ENCODE measurements around the gene DRD3.

The DRD3 gene

DNA sequence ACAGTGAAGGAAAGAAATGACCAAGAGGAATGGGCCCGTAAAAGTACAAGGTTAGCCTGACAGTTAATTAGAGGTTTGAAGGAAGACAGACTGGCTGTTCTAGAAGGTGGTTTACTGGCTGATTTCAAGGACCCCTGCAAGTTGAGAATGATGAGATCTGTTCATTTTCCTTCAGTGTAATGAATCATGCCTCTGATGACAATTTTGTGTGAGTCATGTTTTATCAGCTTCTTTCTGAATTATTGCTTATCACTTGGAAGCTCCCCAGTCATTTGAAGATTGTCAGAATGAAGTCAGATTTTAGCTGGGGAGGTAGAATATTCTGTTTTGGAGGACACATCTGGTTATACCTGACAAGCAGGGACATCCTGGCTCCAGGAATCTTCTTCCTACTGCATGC, 50.6 kb downstream of the DRD3 start:
- no peak for DNase-seq

DNA sequence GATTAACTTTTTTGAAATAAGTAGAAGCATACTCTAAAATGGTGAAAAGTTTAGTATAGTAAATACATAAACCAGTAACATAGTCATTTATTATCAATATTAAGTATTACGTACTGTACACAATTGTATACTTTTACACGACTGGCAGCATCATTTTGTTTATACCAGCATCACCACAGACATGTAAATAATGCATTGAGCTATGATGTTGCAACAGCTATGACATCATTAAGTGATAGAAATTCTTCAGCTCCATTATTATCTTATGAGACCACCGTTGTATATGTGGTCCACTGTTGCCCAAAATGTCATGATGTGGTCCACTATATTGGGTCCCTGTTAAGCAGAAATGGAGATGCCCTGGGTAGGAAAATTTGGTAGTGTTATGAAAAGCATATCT, 51.3 kb downstream of the DRD3 start:
- in situ Hi-C loops (cut with MboI; ENCODE audit: low pct_unique_long_range_greater_than_20kb, low sequenced_read_pairs), result no loop called here
- DNase-seq, result no peak

More for the DNA sequence above, 50.6 kb downstream of the DRD3 start:
- in situ Hi-C loops (cut with MboI; ENCODE audit: low pct_unique_long_range_greater_than_20kb, low sequenced_read_pairs), result no loop called here

DNA sequence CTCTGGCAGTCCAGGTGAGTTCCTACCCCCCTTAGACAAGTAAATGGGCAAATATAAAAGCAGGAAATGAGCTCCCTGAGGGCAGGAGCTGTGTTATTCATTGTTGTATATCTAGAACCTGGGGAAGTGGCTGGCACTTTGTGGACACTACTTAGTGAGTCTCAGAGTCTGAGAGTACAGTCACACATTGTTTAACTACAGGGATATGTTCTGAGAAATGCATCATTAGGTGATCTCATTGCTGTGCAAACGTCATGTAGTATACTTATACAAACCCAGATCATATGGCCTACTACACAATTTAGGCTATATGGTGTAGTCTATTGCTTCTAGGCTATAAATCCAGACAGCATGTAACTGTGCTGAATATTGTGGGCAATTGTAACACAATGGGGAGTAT, 52.4 kb downstream of the DRD3 start:
- in situ Hi-C loops (cut with MboI; ENCODE audit: low pct_unique_long_range_greater_than_20kb, low sequenced_read_pairs), result no loop called here

DNA sequence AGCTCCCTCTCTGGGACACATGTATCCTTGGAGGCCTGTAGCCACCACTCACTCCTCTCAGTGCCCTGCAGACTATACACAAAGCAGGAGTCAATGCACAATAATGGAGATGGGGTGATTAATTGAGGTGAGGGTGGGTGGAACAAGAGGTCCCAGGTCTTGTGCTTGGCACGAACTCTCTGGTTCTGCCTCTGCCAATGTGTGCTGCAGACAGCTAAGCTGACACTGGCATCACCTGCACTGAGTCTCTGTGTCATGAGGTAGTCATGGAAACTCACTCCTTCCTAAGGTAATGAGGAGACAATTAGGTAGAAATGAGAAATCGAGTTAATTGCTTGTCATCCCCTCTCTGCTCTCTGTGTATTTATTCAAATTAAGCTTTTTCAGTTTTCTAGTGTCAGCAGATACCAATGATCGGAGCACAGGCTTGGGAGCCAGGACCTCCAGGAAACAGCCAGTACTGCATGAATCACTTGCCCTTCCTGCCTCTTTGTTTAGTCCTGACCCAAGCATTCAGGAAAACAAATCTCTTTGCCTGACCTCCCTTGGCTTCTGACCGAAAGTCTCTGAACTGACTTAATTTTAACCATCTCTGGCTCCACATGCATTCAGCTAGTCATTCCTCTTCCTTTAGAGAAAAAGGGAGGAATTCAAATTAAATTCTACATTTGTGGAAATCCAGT, 56.7 kb downstream of the DRD3 start:
- DNase-seq, result no peak
- in situ Hi-C loops (cut with MboI; ENCODE audit: low pct_unique_long_range_greater_than_20kb, low sequenced_read_pairs), result no loop called here

More for the DNA sequence above, 52.4 kb downstream of the DRD3 start:
- no peak for DNase-seq

DNA sequence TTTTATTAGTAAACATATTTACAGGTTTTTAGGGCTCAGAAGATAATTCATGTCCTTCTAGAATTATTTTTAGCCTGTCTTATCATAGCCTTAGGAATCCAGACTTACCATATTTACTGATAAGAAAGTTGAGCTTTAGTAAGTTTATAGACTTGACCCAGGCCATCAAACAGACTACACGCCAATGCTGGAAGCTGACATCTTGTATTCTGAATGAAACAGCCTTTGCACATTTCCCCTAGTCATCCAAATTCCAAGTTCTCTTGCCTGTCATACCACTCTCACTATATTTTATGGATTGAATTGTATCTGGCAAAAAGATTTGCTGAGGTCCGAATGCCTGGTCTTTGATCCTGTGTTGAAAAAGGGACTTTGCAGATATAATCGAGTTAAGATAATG, 58.6 kb downstream of the DRD3 start:
- no peak for DNase-seq
- in situ Hi-C loops (cut with MboI; ENCODE audit: low pct_unique_long_range_greater_than_20kb, low sequenced_read_pairs), result no loop called here

DNA sequence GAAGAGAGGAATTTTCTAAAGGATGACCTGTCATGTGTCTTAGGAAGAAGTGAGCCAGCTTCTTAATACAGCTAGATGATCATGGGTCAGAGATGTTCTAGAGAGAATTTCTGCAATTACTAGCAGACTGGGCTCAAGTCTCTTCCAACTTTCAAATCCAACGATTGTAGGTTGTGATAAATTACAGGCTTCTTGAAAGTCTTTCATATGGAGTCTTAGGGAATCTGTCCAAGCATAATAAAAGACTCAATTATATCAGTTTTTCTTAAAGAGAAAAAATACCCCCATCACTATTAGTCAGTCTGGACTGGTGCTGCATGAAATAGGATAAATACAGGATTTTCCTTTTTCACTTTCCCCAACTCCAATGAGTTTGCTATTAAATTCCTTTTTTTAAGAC, 59.1 kb downstream of the DRD3 start:
- no peak for DNase-seq
- in situ Hi-C loops (cut with MboI; ENCODE audit: low pct_unique_long_range_greater_than_20kb, low sequenced_read_pairs), result no loop called here

DNA sequence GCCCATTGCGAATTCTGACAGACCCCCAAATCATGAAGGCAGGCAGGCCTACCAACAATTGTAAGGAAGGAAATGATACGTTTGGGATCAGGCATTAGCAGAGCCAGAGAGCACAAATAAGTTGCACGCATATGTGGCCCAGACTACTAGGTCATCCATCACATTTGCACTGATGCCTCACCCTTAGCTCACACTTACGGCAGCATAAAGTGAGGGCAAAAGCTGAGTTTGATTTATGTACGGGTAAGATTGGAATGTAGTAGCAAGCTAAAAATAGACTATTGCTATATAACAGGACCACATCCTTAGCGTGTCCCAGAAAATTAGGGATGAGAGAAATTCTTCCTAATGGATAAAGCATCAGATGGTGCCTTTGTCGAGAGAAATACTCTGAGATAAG, 63.7 kb downstream of the DRD3 start:
- DNase-seq, result no peak
- in situ Hi-C loops (cut with MboI; ENCODE audit: low pct_unique_long_range_greater_than_20kb, low sequenced_read_pairs), result no loop called here

DNA sequence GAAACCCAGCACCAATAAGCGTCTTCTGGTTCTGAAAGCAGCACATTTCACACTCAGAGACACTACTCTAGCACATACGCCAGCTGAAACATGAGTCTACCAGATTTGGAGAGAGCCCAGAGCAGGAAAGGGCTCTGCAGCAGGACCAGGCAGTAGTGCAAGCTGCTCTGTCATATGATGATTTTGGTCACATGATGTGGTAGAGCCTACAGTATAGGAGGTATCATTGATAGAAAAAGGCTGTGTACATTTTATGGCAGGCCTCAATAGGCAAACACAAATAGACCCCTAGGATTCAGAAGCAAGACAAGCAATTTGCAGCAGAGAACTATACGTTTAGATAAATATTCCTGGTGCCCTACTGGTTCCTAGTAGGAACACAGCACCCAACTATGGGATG, 64.1 kb downstream of the DRD3 start:
- DNase-seq, result no peak
- in situ Hi-C loops (cut with MboI; ENCODE audit: low pct_unique_long_range_greater_than_20kb, low sequenced_read_pairs), result no loop called here

DNA sequence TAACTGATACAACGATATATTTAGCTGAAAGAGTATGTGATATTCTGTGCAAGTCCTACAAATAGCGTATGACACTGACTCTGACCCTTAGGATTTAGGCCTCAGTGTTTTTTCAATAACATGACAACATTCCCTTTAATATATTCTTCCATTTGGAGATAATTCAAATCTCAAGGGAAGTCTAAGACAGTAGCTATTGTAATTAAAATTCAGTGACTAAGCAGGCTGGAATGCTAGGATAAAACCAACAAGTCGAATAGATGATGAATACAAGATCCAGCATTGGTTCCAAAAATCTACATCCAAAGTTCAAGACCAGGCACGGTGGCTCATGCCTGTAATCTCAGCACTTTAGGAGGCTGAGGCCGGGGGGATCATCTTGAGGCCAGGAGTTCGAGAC, 66.2 kb downstream of the DRD3 start:
- in situ Hi-C loops (cut with MboI; ENCODE audit: low pct_unique_long_range_greater_than_20kb, low sequenced_read_pairs), result no loop called here

DNA sequence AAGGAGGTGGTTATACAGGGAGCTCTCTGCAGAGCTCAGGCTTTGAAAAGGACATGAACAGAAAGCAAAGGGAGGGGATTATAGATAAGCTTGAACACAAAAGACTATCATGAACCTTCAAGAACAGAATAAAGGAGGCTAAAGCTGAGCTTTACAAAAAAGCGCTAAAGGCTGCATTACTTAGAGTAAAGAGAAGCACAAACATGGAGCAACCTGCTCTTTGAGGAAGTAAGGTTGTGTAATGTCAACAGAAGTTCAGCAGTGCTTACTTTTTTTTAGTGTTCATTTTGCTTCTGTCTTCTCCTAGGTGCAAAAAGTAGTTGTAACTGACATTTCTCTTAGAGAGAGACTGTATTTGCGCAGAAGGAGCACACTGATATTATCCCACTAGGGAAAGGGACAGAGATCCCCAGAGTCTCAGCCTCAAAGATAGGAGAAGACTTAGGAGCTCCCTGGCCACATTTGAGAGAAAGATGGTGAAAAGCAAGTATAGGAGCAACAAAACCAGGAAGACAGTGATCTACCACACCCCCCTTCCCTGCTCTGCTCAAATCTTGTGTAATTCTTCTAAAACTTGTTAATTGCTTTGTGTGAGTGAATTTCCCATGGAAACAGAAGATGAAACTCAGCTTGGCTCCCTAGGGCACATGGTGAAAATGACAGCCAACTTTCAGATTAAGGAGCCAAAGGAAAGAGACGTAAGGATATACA, 67.6 kb downstream of the DRD3 start:
- peak; percentile 51 for DNase-seq
- in situ Hi-C loops (cut with MboI; ENCODE audit: low pct_unique_long_range_greater_than_20kb, low sequenced_read_pairs), result no loop called here

More for the DNA sequence above, 66.2 kb downstream of the DRD3 start:
- DNase-seq, result no peak

DNA sequence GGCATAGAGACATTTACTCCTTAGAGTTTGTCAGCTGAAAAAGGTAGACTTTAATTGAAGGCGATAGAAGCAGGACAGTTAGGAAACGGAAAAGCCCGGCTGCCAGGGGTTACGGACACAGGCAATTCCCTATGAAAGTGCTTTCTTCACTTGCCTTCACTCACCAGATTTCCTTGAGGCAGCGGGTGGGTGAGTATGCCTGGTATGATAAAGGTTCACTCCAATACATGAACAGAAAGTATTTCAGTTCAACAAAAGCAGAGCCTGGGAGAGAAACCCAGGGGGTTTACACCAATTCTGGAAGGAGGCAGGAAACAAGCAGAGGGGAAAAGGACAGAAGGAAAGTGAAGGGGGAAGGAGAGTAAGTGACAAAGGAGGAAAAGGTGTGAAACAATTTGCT, 68.4 kb downstream of the DRD3 start:
- DNase-seq, result no peak
- in situ Hi-C loops (cut with MboI; ENCODE audit: low pct_unique_long_range_greater_than_20kb, low sequenced_read_pairs), result no loop called here

DNA sequence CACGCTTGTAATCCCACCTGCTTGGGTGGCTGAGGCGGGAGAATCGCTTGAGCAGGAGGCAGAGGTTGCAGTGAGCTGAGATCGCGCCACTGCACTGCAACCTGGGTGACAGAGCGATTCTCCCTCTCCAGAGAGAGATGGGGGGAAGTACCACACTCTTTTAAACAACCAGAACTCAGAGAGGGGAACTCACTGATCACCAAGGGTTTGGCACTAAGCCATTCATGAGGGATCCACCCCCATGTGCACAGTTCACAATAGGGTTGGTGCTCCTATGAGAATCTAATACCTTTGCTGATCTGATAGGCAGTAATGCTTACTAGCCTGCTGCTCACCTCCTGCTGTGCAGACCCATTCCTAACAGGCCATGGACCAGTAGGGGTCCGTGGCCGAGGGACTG, 70.7 kb downstream of the DRD3 start:
- DNase-seq, result no peak
- in situ Hi-C loops (cut with MboI; ENCODE audit: low pct_unique_long_range_greater_than_20kb, low sequenced_read_pairs), result no loop called here

DNA sequence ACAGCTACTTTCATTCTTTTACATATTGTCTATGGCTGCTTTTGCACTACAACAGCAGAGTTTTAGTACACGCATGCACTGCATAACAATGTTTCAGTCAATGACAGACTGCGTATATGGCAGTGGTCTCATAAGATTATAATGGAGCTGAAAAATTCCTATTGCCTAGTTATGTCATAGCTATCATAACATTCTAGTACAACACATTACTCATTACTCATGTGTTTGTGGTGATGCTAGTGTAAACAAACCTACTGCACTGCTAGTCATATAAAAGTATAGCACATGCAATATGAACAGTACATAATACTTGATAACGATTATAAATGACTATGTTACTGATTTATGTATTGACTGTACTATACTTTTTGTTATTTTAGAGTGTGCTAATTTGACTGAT, 74.4 kb downstream of the DRD3 start:
- in situ Hi-C loops (cut with MboI; ENCODE audit: low pct_unique_long_range_greater_than_20kb, low sequenced_read_pairs), result no loop called here
- no peak for DNase-seq

DNA sequence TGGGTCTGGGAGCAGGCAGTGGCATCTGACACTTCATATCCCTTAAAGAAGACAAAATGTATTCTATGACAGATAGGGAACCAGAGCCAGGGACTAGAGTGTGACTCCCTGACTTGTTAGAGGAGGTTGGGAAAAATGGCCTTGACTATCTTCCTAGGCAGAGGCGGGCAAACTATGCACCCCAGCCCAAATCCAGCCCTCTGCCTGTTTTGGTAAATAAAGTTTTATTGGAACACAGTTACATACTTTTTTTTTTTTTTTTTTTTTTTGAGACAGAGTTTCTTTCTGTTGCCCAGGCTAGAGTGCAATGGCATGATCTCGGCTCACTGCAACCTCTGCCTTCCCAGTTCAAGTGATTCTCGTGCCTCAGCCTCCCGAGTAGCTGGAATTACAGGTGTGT, 75.0 kb downstream of the DRD3 start:
- DNase-seq, result no peak
- in situ Hi-C loops (cut with MboI; ENCODE audit: low pct_unique_long_range_greater_than_20kb, low sequenced_read_pairs), result no loop called here

DNA sequence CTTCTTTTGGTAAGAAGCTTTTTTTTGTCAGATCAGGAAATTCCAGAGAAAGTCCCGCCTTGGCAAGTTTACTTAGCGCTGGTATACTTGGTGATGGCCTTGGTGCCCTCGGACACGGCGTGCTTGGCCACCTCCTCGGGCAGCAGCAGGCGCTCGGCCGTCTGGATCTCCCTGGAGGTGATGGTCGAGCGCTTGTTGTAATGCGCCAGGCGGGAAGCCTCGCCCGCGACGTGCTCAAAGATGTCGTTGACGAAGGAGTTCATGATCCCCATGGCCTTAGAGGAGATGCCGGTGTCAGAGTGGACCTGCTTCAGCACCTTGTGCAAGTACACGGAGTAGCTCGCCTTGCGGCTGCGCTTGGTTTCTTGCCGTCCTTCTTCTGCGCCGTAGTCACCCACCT, 75.7 kb downstream of the DRD3 start:
- in situ Hi-C loops (cut with MboI; ENCODE audit: low pct_unique_long_range_greater_than_20kb, low sequenced_read_pairs), result no loop called here
- no peak for DNase-seq

DNA sequence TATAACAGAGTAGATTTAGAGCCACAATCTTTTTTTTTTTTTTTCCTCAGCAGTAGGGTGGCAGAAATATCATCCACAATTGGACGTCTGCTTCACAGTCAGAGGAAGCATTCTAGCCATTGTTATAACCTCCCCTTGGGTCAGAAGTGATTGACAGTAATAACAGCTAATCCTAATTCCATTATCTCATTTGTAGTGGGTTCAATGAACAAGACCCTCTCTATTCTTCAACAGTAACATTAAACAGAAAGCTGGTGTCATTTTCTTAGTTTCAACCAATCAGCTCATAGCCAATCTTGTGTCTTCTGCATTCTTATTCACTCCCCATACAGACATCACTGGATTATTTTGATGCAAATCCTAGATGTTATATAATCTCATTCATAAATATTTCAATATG, 77.8 kb downstream of the DRD3 start:
- in situ Hi-C loops (cut with MboI; ENCODE audit: low pct_unique_long_range_greater_than_20kb, low sequenced_read_pairs), result no loop called here
- DNase-seq, result no peak

DNA sequence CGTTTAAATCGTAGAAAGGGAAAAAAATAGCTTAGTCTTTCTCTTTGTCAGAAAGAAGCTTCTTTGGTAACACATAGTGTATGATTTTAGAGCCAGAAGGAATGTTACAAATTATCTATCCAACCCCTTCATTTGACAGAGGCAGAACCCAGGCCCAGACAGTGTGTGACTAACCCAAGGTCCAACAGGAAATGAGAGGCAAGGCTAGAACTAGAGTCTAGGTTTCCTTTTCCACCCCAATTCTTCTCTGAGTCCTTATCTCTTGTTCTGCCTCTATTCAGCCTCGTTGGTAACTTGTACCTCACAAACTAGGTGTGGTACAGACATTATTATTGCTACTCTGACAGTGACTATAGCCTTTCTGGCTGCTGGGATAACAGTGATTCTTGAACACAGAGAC, 83.1 kb downstream of the DRD3 start:
- in situ Hi-C loops (cut with MboI; ENCODE audit: low pct_unique_long_range_greater_than_20kb, low sequenced_read_pairs), result no loop called here

DNA sequence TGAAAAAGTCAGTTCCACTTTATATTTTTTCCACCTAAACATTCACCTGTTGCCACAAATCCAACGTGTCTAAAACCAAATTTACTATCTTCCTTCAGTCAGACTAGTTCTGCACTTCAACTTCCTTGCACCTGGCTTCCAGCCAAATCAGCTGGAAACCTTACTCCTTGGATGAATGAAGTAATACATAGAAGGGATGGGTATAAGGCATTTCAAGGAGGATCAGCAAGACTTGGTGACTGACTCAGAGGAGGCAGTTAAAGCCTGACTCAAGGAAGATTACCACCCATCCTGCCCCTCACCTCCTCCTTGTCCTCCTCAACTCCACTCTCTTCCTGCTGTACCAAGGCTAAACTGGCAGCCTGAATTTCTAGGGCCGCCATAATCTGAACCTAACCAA, 85.3 kb downstream of the DRD3 start:
- in situ Hi-C loops (cut with MboI; ENCODE audit: low pct_unique_long_range_greater_than_20kb, low sequenced_read_pairs), result no loop called here
- DNase-seq, result peak; percentile 9

More for the DNA sequence above, 83.1 kb downstream of the DRD3 start:
- no peak for DNase-seq

DNA sequence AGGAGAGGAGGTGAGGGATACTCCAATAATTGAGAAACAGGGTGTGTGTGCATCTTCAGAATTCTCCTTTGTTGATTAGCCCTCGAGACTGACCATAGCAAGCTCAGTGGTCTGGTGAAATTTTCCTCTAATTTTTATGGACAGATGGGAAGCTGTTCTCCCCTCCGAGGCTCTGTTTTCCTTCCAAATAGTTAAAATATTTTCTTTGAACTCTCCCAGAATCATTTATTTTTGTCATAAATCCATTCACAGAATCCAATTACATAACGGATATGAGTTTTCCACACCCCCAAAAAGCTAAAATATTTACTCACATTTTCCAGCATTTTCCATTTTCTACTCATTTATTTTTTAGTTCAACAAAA, 85.9 kb downstream of the DRD3 start:
- in situ Hi-C loops (cut with MboI; ENCODE audit: low pct_unique_long_range_greater_than_20kb, low sequenced_read_pairs), result no loop called here

DNA sequence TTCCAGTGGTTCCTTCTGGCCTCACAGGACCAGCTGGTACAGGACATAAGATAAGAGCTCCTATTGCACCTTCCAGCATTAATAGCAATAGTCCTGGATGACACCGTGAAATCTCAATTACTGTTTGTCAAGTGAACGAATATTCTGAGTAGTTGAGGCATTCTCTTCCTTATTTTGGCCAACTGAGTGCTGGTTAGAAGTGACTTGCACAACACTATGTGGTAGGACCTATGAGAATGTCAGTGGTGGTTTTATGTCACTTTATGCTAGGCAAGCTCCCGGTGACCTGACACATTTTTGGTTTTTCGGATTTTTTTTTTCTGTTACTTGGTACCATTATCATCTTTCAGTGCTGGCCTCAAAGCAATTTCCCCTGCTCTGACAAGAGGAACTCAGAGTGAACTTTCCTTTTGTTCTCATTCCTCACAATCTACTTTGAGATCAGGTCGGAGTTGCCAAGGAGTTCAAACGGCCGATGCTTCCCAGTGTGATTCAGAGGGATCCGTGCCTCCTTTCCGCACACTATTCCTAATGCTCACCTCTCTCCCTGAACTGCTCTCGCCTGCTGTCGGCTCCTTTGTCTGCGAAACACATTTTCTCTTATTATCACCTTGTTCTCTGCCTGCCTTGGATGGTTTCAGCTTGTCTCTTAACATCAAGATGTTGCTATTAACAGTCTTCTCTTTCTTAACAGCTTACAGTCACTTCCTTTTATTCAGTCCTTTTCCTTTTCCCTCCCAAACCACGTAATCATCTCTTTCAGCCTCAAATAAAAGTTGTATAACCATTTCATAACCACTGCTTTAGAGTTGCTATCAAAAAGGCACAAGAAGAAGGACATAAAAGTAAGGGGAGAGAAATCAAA, 86.5 kb downstream of the DRD3 start:
- in situ Hi-C loops (cut with MboI; ENCODE audit: low pct_unique_long_range_greater_than_20kb, low sequenced_read_pairs), result no loop called here
- peak; percentile 7 for DNase-seq

More for the DNA sequence above, 85.9 kb downstream of the DRD3 start:
- no peak for DNase-seq
